A549 (cell line): Measurements from ENCODE around the gene CEP63.

Source experiments
- CHD2 ChIP-seq: fragments of 150-350 bp; IDR thresholded peaks from 2 replicates; pipeline ENCODE4 v1.6.1; 2014; ENCODE audit warnings: low read length; ENCODE audit not compliant: partially characterized antibody
- ESRRA ChIP-seq: fragments of 150-350 bp; IDR thresholded peaks from 2 replicates; pipeline ENCODE4 v1.6.1; 2014; ENCODE audit warnings: mild to moderate bottlenecking, low read length, borderline replicate concordance
- HDAC2 ChIP-seq: fragments of 200-600 bp; sonication (generic); IDR thresholded peaks from 2 replicates; pipeline ENCODE4 v1.6.1; 2016
- KDM1A ChIP-seq: fragments of 200-600 bp; sonication (generic); IDR thresholded peaks from 2 replicates; pipeline ENCODE4 v1.6.1; 2016; ENCODE audit warnings: low read depth, mild to moderate bottlenecking
- MAFK ChIP-seq: fragments of 450-650 bp; IDR thresholded peaks from 2 replicates; pipeline ENCODE4 v1.6.1; 2014; ENCODE audit not compliant: partially characterized antibody
- NFE2L2 ChIP-seq: fragments of 150-350 bp; conservative IDR thresholded peaks from 2 replicates; pipeline ENCODE4 v1.6.1; 2014; ENCODE audit warnings: low read length
- NR3C1 ChIP-seq: fragments of >200 bp; sonication (Bioruptor Twin); formaldehyde crosslinking; IDR thresholded peaks from 3 replicates; pipeline ENCODE4 v1.6.1; 2017
- POLR2A ChIP-seq: IDR thresholded peaks from 2 replicates; pipeline ENCODE4 v1.6.1; 2012; ENCODE audit warnings: mild to moderate bottlenecking, low read length
- POLR2AphosphoS2 ChIP-seq: conservative IDR thresholded peaks from 2 replicates; pipeline ENCODE4 v1.6.1; 2012; ENCODE audit warnings: low read length, improper control_type of control experiment, inconsistent platforms
- RFX5 ChIP-seq: fragments of 450-650 bp; IDR thresholded peaks from 2 replicates; pipeline ENCODE4 v1.7.1; 2014; ENCODE audit warnings: antibody characterized with exemption, mild to moderate bottlenecking, moderate library complexity
- TF ChIP-seq, protein P1 (sequence below): fragments of >200 bp; sonication (Bioruptor Twin); formaldehyde crosslinking; IDR thresholded peaks from 3 replicates; pipeline ENCODE4 v1.5.1; 2016
- TF ChIP-seq, protein P2 (sequence below): fragments of 200-600 bp; sonication (generic); IDR thresholded peaks from 2 replicates; pipeline ENCODE4 v1.6.1; 2016; ENCODE audit warnings: antibody characterized with exemption, mild to moderate bottlenecking, moderate library complexity
- TF ChIP-seq, protein P3 (sequence below): fragments of 150-350 bp; IDR thresholded peaks from 2 replicates; pipeline ENCODE4 v1.6.1; 2014; ENCODE audit warnings: low read depth, mild to moderate bottlenecking, low read length
- TF ChIP-seq, protein P4 (sequence below): IDR thresholded peaks from 2 replicates; pipeline ENCODE4 v1.6.1; 2012

DNA sequence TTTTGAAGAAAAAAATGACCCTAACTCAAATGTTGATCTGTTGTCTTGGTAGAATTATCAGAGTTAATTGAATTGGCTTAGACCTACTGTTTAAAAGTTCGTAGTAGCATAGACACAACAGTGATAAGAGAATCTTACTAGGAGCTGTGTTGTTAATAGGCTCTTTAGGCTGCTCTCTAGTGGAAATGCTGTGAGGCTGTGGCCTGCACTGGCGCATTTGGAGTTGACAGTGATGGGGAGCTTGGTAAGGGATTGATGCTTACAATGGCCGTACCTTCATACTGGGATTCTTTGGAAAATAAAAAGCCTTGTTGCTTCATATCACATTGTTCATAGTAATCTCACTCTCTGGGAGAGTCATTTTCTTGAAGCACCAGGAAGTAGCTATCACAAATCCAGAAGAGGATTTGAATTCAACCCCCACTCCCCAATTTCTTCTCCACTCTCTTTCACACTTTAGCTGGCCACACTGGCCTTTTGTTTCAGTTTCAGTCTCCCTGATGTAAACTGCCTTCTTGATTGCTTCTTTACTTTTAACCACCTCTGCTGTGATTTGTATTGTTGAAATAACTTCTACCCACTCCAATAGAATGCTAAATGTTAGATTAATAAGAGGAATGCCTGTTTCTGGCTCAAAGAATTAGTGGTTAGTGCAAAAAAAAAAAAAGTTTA lies 56.6 kb downstream of the CEP63 start:
- no peak for TF ChIP-seq POLR2A
- TF ChIP-seq, protein P1, sequence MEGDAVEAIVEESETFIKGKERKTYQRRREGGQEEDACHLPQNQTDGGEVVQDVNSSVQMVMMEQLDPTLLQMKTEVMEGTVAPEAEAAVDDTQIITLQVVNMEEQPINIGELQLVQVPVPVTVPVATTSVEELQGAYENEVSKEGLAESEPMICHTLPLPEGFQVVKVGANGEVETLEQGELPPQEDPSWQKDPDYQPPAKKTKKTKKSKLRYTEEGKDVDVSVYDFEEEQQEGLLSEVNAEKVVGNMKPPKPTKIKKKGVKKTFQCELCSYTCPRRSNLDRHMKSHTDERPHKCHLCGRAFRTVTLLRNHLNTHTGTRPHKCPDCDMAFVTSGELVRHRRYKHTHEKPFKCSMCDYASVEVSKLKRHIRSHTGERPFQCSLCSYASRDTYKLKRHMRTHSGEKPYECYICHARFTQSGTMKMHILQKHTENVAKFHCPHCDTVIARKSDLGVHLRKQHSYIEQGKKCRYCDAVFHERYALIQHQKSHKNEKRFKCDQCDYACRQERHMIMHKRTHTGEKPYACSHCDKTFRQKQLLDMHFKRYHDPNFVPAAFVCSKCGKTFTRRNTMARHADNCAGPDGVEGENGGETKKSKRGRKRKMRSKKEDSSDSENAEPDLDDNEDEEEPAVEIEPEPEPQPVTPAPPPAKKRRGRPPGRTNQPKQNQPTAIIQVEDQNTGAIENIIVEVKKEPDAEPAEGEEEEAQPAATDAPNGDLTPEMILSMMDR = no peak
- no peak for TF ChIP-seq POLR2AphosphoS2
- TF ChIP-seq, protein P2, sequence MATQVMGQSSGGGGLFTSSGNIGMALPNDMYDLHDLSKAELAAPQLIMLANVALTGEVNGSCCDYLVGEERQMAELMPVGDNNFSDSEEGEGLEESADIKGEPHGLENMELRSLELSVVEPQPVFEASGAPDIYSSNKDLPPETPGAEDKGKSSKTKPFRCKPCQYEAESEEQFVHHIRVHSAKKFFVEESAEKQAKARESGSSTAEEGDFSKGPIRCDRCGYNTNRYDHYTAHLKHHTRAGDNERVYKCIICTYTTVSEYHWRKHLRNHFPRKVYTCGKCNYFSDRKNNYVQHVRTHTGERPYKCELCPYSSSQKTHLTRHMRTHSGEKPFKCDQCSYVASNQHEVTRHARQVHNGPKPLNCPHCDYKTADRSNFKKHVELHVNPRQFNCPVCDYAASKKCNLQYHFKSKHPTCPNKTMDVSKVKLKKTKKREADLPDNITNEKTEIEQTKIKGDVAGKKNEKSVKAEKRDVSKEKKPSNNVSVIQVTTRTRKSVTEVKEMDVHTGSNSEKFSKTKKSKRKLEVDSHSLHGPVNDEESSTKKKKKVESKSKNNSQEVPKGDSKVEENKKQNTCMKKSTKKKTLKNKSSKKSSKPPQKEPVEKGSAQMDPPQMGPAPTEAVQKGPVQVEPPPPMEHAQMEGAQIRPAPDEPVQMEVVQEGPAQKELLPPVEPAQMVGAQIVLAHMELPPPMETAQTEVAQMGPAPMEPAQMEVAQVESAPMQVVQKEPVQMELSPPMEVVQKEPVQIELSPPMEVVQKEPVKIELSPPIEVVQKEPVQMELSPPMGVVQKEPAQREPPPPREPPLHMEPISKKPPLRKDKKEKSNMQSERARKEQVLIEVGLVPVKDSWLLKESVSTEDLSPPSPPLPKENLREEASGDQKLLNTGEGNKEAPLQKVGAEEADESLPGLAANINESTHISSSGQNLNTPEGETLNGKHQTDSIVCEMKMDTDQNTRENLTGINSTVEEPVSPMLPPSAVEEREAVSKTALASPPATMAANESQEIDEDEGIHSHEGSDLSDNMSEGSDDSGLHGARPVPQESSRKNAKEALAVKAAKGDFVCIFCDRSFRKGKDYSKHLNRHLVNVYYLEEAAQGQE = no peak
- TF ChIP-seq, protein P3, sequence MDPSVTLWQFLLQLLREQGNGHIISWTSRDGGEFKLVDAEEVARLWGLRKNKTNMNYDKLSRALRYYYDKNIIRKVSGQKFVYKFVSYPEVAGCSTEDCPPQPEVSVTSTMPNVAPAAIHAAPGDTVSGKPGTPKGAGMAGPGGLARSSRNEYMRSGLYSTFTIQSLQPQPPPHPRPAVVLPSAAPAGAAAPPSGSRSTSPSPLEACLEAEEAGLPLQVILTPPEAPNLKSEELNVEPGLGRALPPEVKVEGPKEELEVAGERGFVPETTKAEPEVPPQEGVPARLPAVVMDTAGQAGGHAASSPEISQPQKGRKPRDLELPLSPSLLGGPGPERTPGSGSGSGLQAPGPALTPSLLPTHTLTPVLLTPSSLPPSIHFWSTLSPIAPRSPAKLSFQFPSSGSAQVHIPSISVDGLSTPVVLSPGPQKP = no peak
- TF ChIP-seq NR3C1 = no peak
- no peak for TF ChIP-seq HDAC2
- TF ChIP-seq NFE2L2 = no peak
- no peak for TF ChIP-seq MAFK
- TF ChIP-seq RFX5 = no peak
- no peak for TF ChIP-seq ESRRA
- TF ChIP-seq CHD2 = no peak
- TF ChIP-seq, protein P4, sequence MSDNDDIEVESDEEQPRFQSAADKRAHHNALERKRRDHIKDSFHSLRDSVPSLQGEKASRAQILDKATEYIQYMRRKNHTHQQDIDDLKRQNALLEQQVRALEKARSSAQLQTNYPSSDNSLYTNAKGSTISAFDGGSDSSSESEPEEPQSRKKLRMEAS = no peak
- TF ChIP-seq KDM1A = no peak
